SIG-M5 treated with dmso at 0.1 percent for 504 hours (cell line): ENCODE results near the gene HOATZ.

Source experiments
- DNase-seq: peaks from one replicate; lab custom pipeline; 2025; ENCODE audit not compliant: unreplicated experiment; lab: John Stamatoyannopoulos, UW

Gene HOATZ

GRCh38 chr11:111548525-111548924, 33.9 kb downstream of the HOATZ start:
- no peak for DNase-seq

GRCh38 chr11:111549196-111549868, 34.8 kb downstream of the HOATZ start:
- no peak for DNase-seq

GRCh38 chr11:111549869-111550203, 35.3 kb downstream of the HOATZ start:
- DNase-seq, result no peak

GRCh38 chr11:111550258-111550657, 35.7 kb downstream of the HOATZ start:
- DNase-seq, result no peak

- no peak for DNase-seq
Measured at GRCh38 chr11:111554532-111554931, 40.0 kb downstream of the HOATZ start.

- DNase-seq, result no peak
Measured at GRCh38 chr11:111555255-111555654, 40.7 kb downstream of the HOATZ start.

- DNase-seq, result no peak
Measured at GRCh38 chr11:111557425-111558111, 43.0 kb downstream of the HOATZ start.

GRCh38 chr11:111559800-111560464, 45.4 kb downstream of the HOATZ start:
- no peak for DNase-seq

GRCh38 chr11:111560800-111561199, 46.2 kb downstream of the HOATZ start:
- DNase-seq, result no peak

- no peak for DNase-seq
Measured at GRCh38 chr11:111561306-111561705, 46.7 kb downstream of the HOATZ start.

- no peak for DNase-seq
Measured at GRCh38 chr11:111561791-111562325, 47.3 kb downstream of the HOATZ start.

GRCh38 chr11:111562692-111563389, 48.3 kb downstream of the HOATZ start:
- no peak for DNase-seq

- peak; percentile 24 for DNase-seq
Measured at GRCh38 chr11:111565114-111565720, 50.6 kb downstream of the HOATZ start.

GRCh38 chr11:111566324-111566723, 51.7 kb downstream of the HOATZ start:
- no peak for DNase-seq

GRCh38 chr11:111569476-111569875, 54.9 kb downstream of the HOATZ start:
- no peak for DNase-seq

GRCh38 chr11:111570796-111571195, 56.2 kb downstream of the HOATZ start:
- no peak for DNase-seq

GRCh38 chr11:111571829-111572501, 57.4 kb downstream of the HOATZ start:
- no peak for DNase-seq

GRCh38 chr11:111572581-111572980, 58.0 kb downstream of the HOATZ start:
- DNase-seq, result no peak

- no peak for DNase-seq
Measured at GRCh38 chr11:111573821-111574249, 59.3 kb downstream of the HOATZ start.
